Natural killer cell (primary cell): ENCODE data around the gene CAV3. TPM values are rescaled to one million over a fixed set of nuclear protein-coding genes. Genes with fewer than 3 reads are reported as not detected.

ENCODE experiments used
- ATAC-seq, 3 donors: fragments of 150-1000 bp in 2 of 3; fragments of 200-7000 bp in 1 of 3; cut with Tn5 transposase; 1 replicate in 1 of 3; 2 replicates in 2 of 3; pipeline ENCODE4 v1.10.0; 2021; ENCODE audit warnings: mild to moderate bottlenecking in 2 of 3, moderate library complexity in 2 of 3
- DNase-seq, 2 donors: peaks; one replicate each; pipeline versions ENCODE4 v3.0.0 to v3.0.0-alpha.2; 2013 to 2021; ENCODE audit warnings: mixed read lengths in 1 of 2
- H3K27ac ChIP-seq: one replicate; pipeline ENCODE4 v1.5.1; 2013; ENCODE audit warnings: mild to moderate bottlenecking, low read length
- H3K27me3 ChIP-seq: one replicate; pipeline ENCODE4 v1.6.1; 2013; ENCODE audit warnings: low read length; ENCODE audit not compliant: control insufficient read depth, insufficient read depth
- H3K36me3 ChIP-seq: one replicate; pipeline ENCODE4 v1.6.1; 2013; ENCODE audit warnings: low read length; ENCODE audit not compliant: control insufficient read depth, insufficient read depth
- H3K4me1 ChIP-seq: one replicate; pipeline ENCODE4 v1.6.1; 2013; ENCODE audit warnings: low read length; ENCODE audit not compliant: control insufficient read depth, insufficient read depth
- H3K4me3 ChIP-seq: one replicate; pipeline ENCODE4 v1.5.1; 2013; ENCODE audit warnings: low read length
- H3K9me3 ChIP-seq: one replicate; pipeline ENCODE4 v1.6.1; 2013; ENCODE audit warnings: low read length; ENCODE audit not compliant: control insufficient read depth, insufficient read depth
- H3K27ac Mint-ChIP-seq, 2 donors: one replicate each; pipeline ENCODE4 v1.8.0; 2022; ENCODE audit warnings: mild to moderate bottlenecking in 2 of 2, mixed read lengths in 2 of 2, moderate library complexity in 1 of 2
- H3K27me3 Mint-ChIP-seq, 2 donors: one replicate each; pipeline ENCODE4 v1.8.0; 2022; ENCODE audit warnings: low read depth in 2 of 2, mixed read lengths in 2 of 2
- H3K36me3 Mint-ChIP-seq: one replicate; pipeline ENCODE4 v1.8.0; 2022; ENCODE audit warnings: mixed read lengths
- H3K4me1 Mint-ChIP-seq, 2 donors: one replicate each; pipeline ENCODE4 v1.8.0; 2022; ENCODE audit warnings: mixed read lengths in 2 of 2
- H3K4me3 Mint-ChIP-seq: one replicate; pipeline ENCODE4 v1.8.0; 2022; ENCODE audit warnings: mild to moderate bottlenecking, moderate library complexity, mixed read lengths
- H3K9me3 Mint-ChIP-seq, 2 donors: one replicate each; pipeline ENCODE4 v1.8.0; 2022; ENCODE audit warnings: mixed read lengths in 2 of 2
- WGBS: methylation state at CpG from one replicate; pipeline ENCODE4 v1.1.7; 2013; ENCODE audit warnings: missing lambda C conversion rate; ENCODE audit not compliant: insufficient coverage; 5-methylcytosine and 5-hydroxymethylcytosine counted together
- intact Hi-C: fragments of 100-400 bp; cut with micrococcal nuclease; formaldehyde crosslinking; loops from one replicate; pipeline ENCODE4 v1.14.2; 2022
- total RNA-seq, 4 donors: library from RNA; stranded (reverse); fragments of 120-200 nt in 1 of 4; gene quantifications; one replicate each; pipeline versions ENCODE4 v1.2.3 to v1.2.4, GENCODE V29; 2013 to 2022
- TF ChIP-seq, protein P1 (sequence below): fragments of 200-600 bp; IDR thresholded peaks from one replicate; pipeline ENCODE4 v1.8.0; 2022; ENCODE audit warnings: antibody characterized with exemption

The CAV3 gene
- total RNA-seq, 3 donors from 2014 or later (not counting 1 experiment from before 2014, with no cell fraction given) = not detected

GRCh38 chr3:8741581-8742261, 8.1 kb downstream of the CAV3 start:
- Histone ChIP-seq H3K27ac (no peak overlapping the region), H3K9me3 (no peaks in the 10 kb centered on the region), H3K36me3 (no peaks in the 10 kb centered on the region), H3K4me1 (no peaks in the 10 kb centered on the region), H3K27me3 (no peaks in the 10 kb centered on the region), H3K4me3 (no peak overlapping the region)
- TF ChIP-seq, protein P1, sequence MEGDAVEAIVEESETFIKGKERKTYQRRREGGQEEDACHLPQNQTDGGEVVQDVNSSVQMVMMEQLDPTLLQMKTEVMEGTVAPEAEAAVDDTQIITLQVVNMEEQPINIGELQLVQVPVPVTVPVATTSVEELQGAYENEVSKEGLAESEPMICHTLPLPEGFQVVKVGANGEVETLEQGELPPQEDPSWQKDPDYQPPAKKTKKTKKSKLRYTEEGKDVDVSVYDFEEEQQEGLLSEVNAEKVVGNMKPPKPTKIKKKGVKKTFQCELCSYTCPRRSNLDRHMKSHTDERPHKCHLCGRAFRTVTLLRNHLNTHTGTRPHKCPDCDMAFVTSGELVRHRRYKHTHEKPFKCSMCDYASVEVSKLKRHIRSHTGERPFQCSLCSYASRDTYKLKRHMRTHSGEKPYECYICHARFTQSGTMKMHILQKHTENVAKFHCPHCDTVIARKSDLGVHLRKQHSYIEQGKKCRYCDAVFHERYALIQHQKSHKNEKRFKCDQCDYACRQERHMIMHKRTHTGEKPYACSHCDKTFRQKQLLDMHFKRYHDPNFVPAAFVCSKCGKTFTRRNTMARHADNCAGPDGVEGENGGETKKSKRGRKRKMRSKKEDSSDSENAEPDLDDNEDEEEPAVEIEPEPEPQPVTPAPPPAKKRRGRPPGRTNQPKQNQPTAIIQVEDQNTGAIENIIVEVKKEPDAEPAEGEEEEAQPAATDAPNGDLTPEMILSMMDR = no peak
- intact Hi-C loops = no loop called here
- WGBS = 55% methylated on average over 13 of the region's 13 CpGs
- no peak for ATAC-seq
- Mint-ChIP-seq H3K4me1 (no peaks in the 10 kb centered on the region), H3K4me3 (no peak overlapping the region), H3K36me3 (no peaks in the 10 kb centered on the region), H3K27ac (no peak overlapping the region), H3K27me3 (peaks cover 2 to 12% of the 10 kb centered on the region in 2 donors), H3K9me3 (no peaks in the 10 kb centered on the region)
- no peak for DNase-seq

DNA sequence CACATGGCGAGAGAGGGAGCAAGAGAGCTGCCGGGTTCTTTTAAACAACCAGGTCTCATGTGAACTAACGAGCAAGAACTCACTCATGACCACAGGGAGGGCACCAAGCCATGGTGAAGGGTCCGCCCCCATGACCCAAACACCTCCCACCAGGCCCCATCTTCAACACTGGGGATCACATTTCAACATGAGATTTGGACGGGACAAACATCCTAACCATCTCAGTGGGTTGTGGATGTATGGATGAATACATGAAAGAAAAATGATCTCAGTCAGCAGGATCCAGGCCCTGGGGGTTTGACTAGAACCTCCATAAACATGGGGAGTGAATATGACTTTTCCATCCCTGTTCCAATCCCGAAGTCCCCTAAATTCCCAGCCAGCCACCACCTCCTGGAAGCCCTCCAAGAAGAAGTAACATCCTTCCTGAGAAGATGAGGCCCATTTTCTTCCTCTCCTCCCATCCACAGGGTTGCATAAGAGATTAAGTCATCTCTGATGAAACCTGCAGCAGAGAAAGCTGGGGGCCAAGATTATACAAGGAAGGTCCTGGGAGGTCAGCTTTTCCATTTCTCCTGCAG, 9.5 kb downstream of the CAV3 start:
- Histone ChIP-seq H3K4me3 (no peak overlapping the region), H3K27me3 (no peaks in the 10 kb centered on the region), H3K9me3 (no peaks in the 10 kb centered on the region), H3K27ac (no peak overlapping the region), H3K4me1 (no peaks in the 10 kb centered on the region), H3K36me3 (no peaks in the 10 kb centered on the region)
- ATAC-seq = no peak
- peaks cover 0 to 12% of the 10 kb centered on the region in 2 donors for H3K27me3 Mint-ChIP-seq
- H3K9me3 Mint-ChIP-seq = no peaks in the 10 kb centered on the region
- H3K36me3 Mint-ChIP-seq = no peaks in the 10 kb centered on the region
- DNase-seq = no peak
- 67% methylated on average over 5 of the region's 6 CpGs for WGBS
- no peak overlapping the region for H3K27ac Mint-ChIP-seq
- intact Hi-C loops = no loop called here
- H3K4me1 Mint-ChIP-seq = no peaks in the 10 kb centered on the region
- no peak overlapping the region for H3K4me3 Mint-ChIP-seq
- TF ChIP-seq, protein P1 = no peak

DNA sequence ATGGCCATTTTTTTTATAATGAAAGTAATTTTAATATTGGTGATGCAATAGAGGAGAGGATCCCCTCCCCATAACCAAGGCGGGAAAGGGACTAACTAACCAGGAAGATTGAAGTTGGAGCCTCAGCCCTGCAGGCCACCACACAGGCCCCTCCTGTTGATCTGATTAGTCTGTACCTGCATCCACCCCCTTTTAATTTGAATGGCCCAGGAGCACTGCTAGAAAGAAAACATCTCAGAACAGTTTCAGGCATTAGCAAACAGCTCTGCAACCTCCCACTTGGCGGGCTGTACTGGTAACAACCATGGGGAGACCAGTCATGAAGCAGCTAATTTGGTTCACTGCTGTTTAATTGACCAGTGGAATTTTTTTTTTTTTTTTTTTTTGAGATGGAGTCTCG, 10.3 kb downstream of the CAV3 start:
- intact Hi-C loops = no loop called here
- H3K4me1 ChIP-seq = no peaks in the 10 kb centered on the region
- Mint-ChIP-seq H3K4me3 (no peak overlapping the region), H3K27me3 (peaks cover 0 to 12% of the 10 kb centered on the region in 2 donors), H3K36me3 (no peaks in the 10 kb centered on the region), H3K4me1 (no peaks in the 10 kb centered on the region), H3K9me3 (no peaks in the 10 kb centered on the region), H3K27ac (no peak overlapping the region)
- ATAC-seq (no peak), DNase-seq (no peak)
- H3K4me3 ChIP-seq = no peak overlapping the region
- H3K27me3 ChIP-seq = no peaks in the 10 kb centered on the region
- TF ChIP-seq, protein P1 = no peak
- H3K36me3 ChIP-seq = no peaks in the 10 kb centered on the region
- H3K27ac ChIP-seq = no peak overlapping the region
- no peaks in the 10 kb centered on the region for H3K9me3 ChIP-seq
- WGBS = 88% methylated on average over 3 of the region's 3 CpGs
